Measurements from ENCODE around the gene LSM2. TPM values are rescaled to one million over a fixed set of nuclear protein-coding genes. Genes with fewer than 3 reads are reported as not detected.

Gene LSM2
- total and polyA plus RNA-seq, 9 of the 15 experiments (the other 6 are each of a cell fraction or from before 2014, with no cell fraction given), result 154 to 407 (median 223) TPM

DNA sequence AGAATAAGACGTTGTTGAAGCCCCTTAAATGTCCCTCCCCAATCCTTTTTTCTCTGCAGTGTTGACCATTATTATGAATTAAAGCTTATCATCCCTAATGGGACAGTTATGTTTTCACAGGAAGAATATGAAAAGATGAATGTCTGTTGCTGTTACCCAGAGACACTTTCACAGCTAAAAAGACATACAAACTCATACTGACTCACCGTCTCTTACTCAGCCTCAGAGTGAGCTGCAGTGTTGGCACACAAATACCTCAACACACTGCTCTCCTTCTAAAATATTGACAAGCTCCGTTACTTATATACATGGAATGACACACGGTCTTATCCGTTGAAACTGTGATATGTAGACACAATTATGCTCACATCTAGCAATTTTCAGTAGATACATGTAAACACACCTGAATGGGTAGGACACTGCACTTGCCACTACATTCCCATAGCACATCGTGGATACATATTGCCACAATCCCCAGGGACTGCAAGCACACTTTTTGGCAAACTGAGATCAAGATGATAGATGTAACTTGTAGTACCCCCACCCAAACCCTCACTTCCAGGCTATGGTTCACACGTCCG is 53.9 kb downstream of the LSM2 start (continued):
- TF ChIP-seq, protein P1, sequence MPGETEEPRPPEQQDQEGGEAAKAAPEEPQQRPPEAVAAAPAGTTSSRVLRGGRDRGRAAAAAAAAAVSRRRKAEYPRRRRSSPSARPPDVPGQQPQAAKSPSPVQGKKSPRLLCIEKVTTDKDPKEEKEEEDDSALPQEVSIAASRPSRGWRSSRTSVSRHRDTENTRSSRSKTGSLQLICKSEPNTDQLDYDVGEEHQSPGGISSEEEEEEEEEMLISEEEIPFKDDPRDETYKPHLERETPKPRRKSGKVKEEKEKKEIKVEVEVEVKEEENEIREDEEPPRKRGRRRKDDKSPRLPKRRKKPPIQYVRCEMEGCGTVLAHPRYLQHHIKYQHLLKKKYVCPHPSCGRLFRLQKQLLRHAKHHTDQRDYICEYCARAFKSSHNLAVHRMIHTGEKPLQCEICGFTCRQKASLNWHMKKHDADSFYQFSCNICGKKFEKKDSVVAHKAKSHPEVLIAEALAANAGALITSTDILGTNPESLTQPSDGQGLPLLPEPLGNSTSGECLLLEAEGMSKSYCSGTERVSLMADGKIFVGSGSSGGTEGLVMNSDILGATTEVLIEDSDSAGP (CRISPR knock-in tag; IDR thresholded peaks at IDR 0.05), result no peak
- TF ChIP-seq POLR3A (IDR thresholded peaks at IDR 0.05; ENCODE audit: borderline replicate concordance, extremely low read depth, insufficient read depth, insufficient read length) (no peak), GATA2 (CRISPR knock-in tag; IDR thresholded peaks at IDR 0.05) (no peak), RBFOX2 (IDR thresholded peaks at IDR 0.05; ENCODE audit: low read depth, low read length) (0 out of 2 replicates have a peak, but pooled peaks have one; percentile 4), ZNF282 (CRISPR knock-in tag; IDR thresholded peaks at IDR 0.05) (no peak), JUN (IDR thresholded peaks at IDR 0.05; ENCODE audit: borderline replicate concordance, low read depth, low read length) (no peak), JUN (CRISPR knock-in tag; IDR thresholded peaks at IDR 0.05; ENCODE audit: borderline replicate concordance) (0 out of 2 replicates have a peak, but pooled peaks have one; percentile 52), FOXK1 (CRISPR knock-in tag; IDR thresholded peaks at IDR 0.05; ENCODE audit: borderline replicate concordance) (no peak), TEAD1 (CRISPR knock-in tag; IDR thresholded peaks at IDR 0.05) (no peak), ZNF311 (CRISPR knock-in tag; IDR thresholded peaks at IDR 0.05) (no peak), MTA3 (IDR thresholded peaks at IDR 0.05; ENCODE audit: borderline replicate concordance) (0 out of 2 replicates have a peak, but pooled peaks have one; percentile 21), ZNF24 (IDR thresholded peaks at IDR 0.05) (no peak), PURB (CRISPR knock-in tag; IDR thresholded peaks at IDR 0.05; ENCODE audit: low read depth) (no peak), FOSL1 (tag; conservative IDR thresholded peaks at IDR 0.05) (peak; percentile 52; the same call in 1 of the 2 replicates), TAF15 (IDR thresholded peaks at IDR 0.05; ENCODE audit: low read depth, low read length) (no peak), CBFB (CRISPR knock-in tag; IDR thresholded peaks at IDR 0.05) (0 out of 2 replicates have a peak, but pooled peaks have one; percentile 46), SREBF1 (IDR thresholded peaks at IDR 0.05; ENCODE audit: borderline replicate concordance, low read depth, low read length) (no peak), FUS (optimal IDR thresholded peaks at IDR 0.05; ENCODE audit: low read depth, low read length) (no peak), MYNN (IDR thresholded peaks at IDR 0.05) (no peak), MYNN (CRISPR knock-in tag; IDR thresholded peaks at IDR 0.05) (no peak)
- TF ChIP-seq, protein P2, sequence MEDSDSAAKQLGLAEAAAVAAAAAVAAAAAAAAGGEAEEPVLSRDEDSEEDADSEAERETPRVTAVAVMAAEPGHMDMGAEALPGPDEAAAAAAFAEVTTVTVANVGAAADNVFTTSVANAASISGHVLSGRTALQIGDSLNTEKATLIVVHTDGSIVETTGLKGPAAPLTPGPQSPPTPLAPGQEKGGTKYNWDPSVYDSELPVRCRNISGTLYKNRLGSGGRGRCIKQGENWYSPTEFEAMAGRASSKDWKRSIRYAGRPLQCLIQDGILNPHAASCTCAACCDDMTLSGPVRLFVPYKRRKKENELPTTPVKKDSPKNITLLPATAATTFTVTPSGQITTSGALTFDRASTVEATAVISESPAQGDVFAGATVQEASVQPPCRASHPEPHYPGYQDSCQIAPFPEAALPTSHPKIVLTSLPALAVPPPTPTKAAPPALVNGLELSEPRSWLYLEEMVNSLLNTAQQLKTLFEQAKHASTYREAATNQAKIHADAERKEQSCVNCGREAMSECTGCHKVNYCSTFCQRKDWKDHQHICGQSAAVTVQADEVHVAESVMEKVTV (CRISPR knock-in tag; IDR thresholded peaks at IDR 0.05), result no peak
- TF ChIP-seq, protein P3, sequence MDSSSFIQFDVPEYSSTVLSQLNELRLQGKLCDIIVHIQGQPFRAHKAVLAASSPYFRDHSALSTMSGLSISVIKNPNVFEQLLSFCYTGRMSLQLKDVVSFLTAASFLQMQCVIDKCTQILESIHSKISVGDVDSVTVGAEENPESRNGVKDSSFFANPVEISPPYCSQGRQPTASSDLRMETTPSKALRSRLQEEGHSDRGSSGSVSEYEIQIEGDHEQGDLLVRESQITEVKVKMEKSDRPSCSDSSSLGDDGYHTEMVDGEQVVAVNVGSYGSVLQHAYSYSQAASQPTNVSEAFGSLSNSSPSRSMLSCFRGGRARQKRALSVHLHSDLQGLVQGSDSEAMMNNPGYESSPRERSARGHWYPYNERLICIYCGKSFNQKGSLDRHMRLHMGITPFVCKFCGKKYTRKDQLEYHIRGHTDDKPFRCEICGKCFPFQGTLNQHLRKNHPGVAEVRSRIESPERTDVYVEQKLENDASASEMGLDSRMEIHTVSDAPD (CRISPR knock-in tag; IDR thresholded peaks at IDR 0.05), result no peak
- TF ChIP-seq, protein P4, sequence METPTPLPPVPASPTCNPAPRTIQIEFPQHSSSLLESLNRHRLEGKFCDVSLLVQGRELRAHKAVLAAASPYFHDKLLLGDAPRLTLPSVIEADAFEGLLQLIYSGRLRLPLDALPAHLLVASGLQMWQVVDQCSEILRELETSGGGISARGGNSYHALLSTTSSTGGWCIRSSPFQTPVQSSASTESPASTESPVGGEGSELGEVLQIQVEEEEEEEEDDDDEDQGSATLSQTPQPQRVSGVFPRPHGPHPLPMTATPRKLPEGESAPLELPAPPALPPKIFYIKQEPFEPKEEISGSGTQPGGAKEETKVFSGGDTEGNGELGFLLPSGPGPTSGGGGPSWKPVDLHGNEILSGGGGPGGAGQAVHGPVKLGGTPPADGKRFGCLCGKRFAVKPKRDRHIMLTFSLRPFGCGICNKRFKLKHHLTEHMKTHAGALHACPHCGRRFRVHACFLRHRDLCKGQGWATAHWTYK (CRISPR knock-in tag; IDR thresholded peaks at IDR 0.05), result no peak
